GM12878 (cell line): ENCODE measurements around the gene RAC2. TPM values are rescaled to one million over a fixed set of nuclear protein-coding genes. Genes with fewer than 3 reads are reported as not detected.

Source experiments
- ATAC-seq: fragments of 200-7000 bp; cut with Tn5 transposase; 3 replicates; pipeline ENCODE4 v1.9.1; 2020; ENCODE audit warnings: mild to moderate bottlenecking, moderate library complexity
- BruUV-seq: library from RNA; stranded (reverse); fragments of 400-500 nt; replicated peaks from 2 replicates; lab custom pipeline; 2021; lab: Mats Ljungman, UMichigan
- CTCF ChIA-PET: fragments of 300-600 bp; sonication (Branson Sonifier 250); formaldehyde crosslinking; extraction: SDS; loops from one replicate; lab custom pipeline; 2021; ENCODE audit warnings: inconsistent platforms; lab: Yijun Ruan, JAX
- POLR2A ChIA-PET: fragments of 350-600 bp; formaldehyde crosslinking; extraction: SDS; loops from one replicate; lab custom pipeline; 2021; ENCODE audit warnings: inconsistent platforms; lab: Charles Lee
- RAD21 ChIA-PET: fragments of 300-600 bp; sonication (Branson Sonifier 250); formaldehyde crosslinking; loops from one replicate; lab custom pipeline; 2023; ENCODE audit warnings: antibody characterized with exemption; ENCODE audit not compliant: unreplicated experiment; lab: Charles Lee
- SMC1A ChIA-PET: fragments of 300-600 bp; sonication (Branson Sonifier 250); formaldehyde crosslinking; loops from one replicate; lab custom pipeline; 2023; ENCODE audit not compliant: unreplicated experiment, uncharacterized antibody; lab: Charles Lee
- DNase-seq: peaks from one replicate; pipeline ENCODE4 v3.0.0-alpha.2; 2011; ENCODE audit warnings: low read depth, low spot score
- FAIRE-seq: peaks from 3 replicates; lab custom pipeline; 2011; peaks lifted over from hg19 to GRCh38; lab: Jason Lieb, UNC
- H2AFZ ChIP-seq: 2 replicates; pipeline ENCODE4 v1.6.0; 2011; ENCODE audit warnings: low read depth, low read length, control low read depth; ENCODE audit not compliant: control insufficient read depth
- H3K27ac ChIP-seq: 2 replicates; pipeline ENCODE4 v1.5.1; 2011; ENCODE audit warnings: control low read depth; ENCODE audit not compliant: control insufficient read depth, insufficient read depth
- H3K27me3 ChIP-seq, 2 experiments: replicated peaks in 1 of 2; 2 replicates each; pipeline versions ENCODE4 v1.6.0 to v1.6.1; 2011; ENCODE audit warnings: low read length in 1 of 2; ENCODE audit not compliant: control insufficient read depth in 2 of 2, insufficient read depth in 2 of 2
- H3K36me3 ChIP-seq, 2 experiments: 2 replicates each; pipeline ENCODE4 v1.5.1; 2011; ENCODE audit warnings: low read length in 1 of 2; ENCODE audit not compliant: control insufficient read depth in 2 of 2, insufficient read depth in 2 of 2
- H3K4me1 ChIP-seq: 2 replicates; pipeline ENCODE4 v1.6.1; 2011; ENCODE audit warnings: mild to moderate bottlenecking, low read length, moderate library complexity, mixed read lengths; ENCODE audit not compliant: control insufficient read depth, insufficient read depth
- H3K4me2 ChIP-seq: 2 replicates; pipeline ENCODE4 v1.6.0; 2011; ENCODE audit warnings: control low read depth; ENCODE audit not compliant: control insufficient read depth, insufficient read depth
- H3K4me3 ChIP-seq: fragments of 200-600 bp; sonication (generic); 2 replicates; pipeline ENCODE4 v1.5.1; 2016
- H3K79me2 ChIP-seq: 2 replicates; pipeline ENCODE4 v1.6.0; 2011; ENCODE audit warnings: low read length; ENCODE audit not compliant: control insufficient read depth, insufficient read depth
- H3K9ac ChIP-seq: 2 replicates; pipeline ENCODE4 v1.8.0; 2011; ENCODE audit warnings: low read length, control low read depth, mixed read lengths; ENCODE audit not compliant: control insufficient read depth, insufficient read depth
- H3K9me3 ChIP-seq: replicated peaks from 3 replicates; pipeline ENCODE4 v1.5.1; 2011; ENCODE audit warnings: mild to moderate bottlenecking, low read length; ENCODE audit not compliant: control insufficient read depth, insufficient read depth
- H4K20me1 ChIP-seq: 2 replicates; pipeline ENCODE4 v1.6.0; 2011; ENCODE audit not compliant: control insufficient read depth, insufficient read depth
- ATF7 ChIP-seq: fragments of 450-650 bp; IDR thresholded peaks from 2 replicates; pipeline ENCODE4 v1.6.1; 2016; ENCODE audit warnings: low read depth, mild to moderate bottlenecking
- ESRRA ChIP-seq: IDR thresholded peaks from 2 replicates; pipeline ENCODE4 v1.6.1; 2012; ENCODE audit warnings: mild to moderate bottlenecking, low read length, improper control_type of control experiment
- HDAC6 ChIP-seq: fragments of 200-600 bp; sonication (generic); IDR thresholded peaks from one replicate; pipeline ENCODE4 v1.8.0; 2017; ENCODE audit warnings: antibody characterized with exemption; ENCODE audit not compliant: unreplicated experiment
- NR2C2 ChIP-seq: IDR thresholded peaks from 2 replicates; pipeline ENCODE4 v1.6.1; 2011; ENCODE audit warnings: borderline replicate concordance, low read depth; ENCODE audit not compliant: control insufficient read depth, insufficient read length
- NRF1 ChIP-seq: conservative IDR thresholded peaks from 2 replicates; pipeline ENCODE4 v1.6.1; 2011; ENCODE audit warnings: mild to moderate bottlenecking, low read depth, low read length, improper control_type of control experiment
- RAD51 ChIP-seq: fragments of 450-650 bp; IDR thresholded peaks from 2 replicates; pipeline ENCODE4 v1.6.1; 2016; ENCODE audit warnings: moderate library complexity, mild to moderate bottlenecking, inconsistent platforms
- SMC3 ChIP-seq: IDR thresholded peaks from 2 replicates; pipeline ENCODE4 v1.6.1; 2011; ENCODE audit warnings: low read length, improper control_type of control experiment, borderline replicate concordance
- SRF ChIP-seq, 2 experiments: IDR thresholded peaks; 2 replicates each; pipeline ENCODE4 v1.6.1; 2011; ENCODE audit warnings: low read depth in 2 of 2, low read length in 2 of 2, mild to moderate bottlenecking in 1 of 2, moderate library complexity in 1 of 2
- ZNF592 ChIP-seq: fragments of 450-650 bp; IDR thresholded peaks from 2 replicates; pipeline ENCODE4 v1.6.1; 2017; ENCODE audit warnings: mild to moderate bottlenecking, moderate library complexity
- ZZZ3 ChIP-seq: IDR thresholded peaks from 2 replicates; pipeline ENCODE4 v1.6.1; 2011; ENCODE audit warnings: low read depth; ENCODE audit not compliant: control insufficient read depth, insufficient read length
- WGBS: methylation state at CpG from one replicate; pipeline ENCODE4 v1.1.6; 2016; ENCODE audit warnings: low lambda C conversion rate; ENCODE audit not compliant: insufficient replicate concordance, insufficient coverage; ENCODE audit errors: missing lambda C conversion rate; 5-methylcytosine and 5-hydroxymethylcytosine counted together
- in situ Hi-C: fragments of 300-500 bp; cut with MboI; formaldehyde crosslinking; loops from 9 replicates; pipeline ENCODE4 v1.14.3; 2018; ENCODE audit warnings: mixed read lengths
- intact Hi-C: fragments of 100-400 bp; cut with micrococcal nuclease; formaldehyde crosslinking; loops from one replicate; pipeline ENCODE4 v1.14.2; 2022; ENCODE audit not compliant: unreplicated experiment
- polyA plus RNA-seq, 11 experiments: library from polyadenylated mRNA; depleted of rRNA in 4 of 11; unstranded in 6 of 11; stranded (reverse) in 5 of 11; fragments of >200 nt; fragmentation: Nextera tagmentation in 4 of 11; fragmentation: Illumina TruSeq in 1 of 11; extraction: Ambion mirVana in 4 of 11; extraction: Trizol in 1 of 11; gene quantifications; 1 replicate in 1 of 11; 2 replicates in 10 of 11; pipeline versions ENCODE4 v1.2.1 to v1.2.3, GENCODE V29; 2011 to 2016; ENCODE audit warnings: inconsistent platforms in 2 of 11, missing spikeins in 2 of 11, low read depth in 1 of 11
- total RNA-seq, 4 experiments: library from RNA; depleted of rRNA in 3 of 4; stranded (reverse); fragments of >200 nt in 3 of 4; fragmentation: Illumina TruSeq in 1 of 4; extraction: Trizol in 1 of 4; gene quantifications; 2 replicates each; pipeline versions ENCODE4 v1.2.1 to v1.2.3, GENCODE V29; 2013 to 2021

Gene RAC2
- total and polyA plus RNA-seq, 10 of the 15 experiments (the other 5 are each of a cell fraction or from before 2014, with no cell fraction given) = 102 to 386 (median 304) TPM

GRCh38 chr22:37289156-37289735 lies 45.2 kb upstream of the RAC2 start:
- CTCF ChIA-PET = interaction anchor here (0.9 to 1.2 kb wide), 3 partner anchors 16 to 22 kb away, joined by 3 read pairs; no protein-coding TSS in a partner anchor
- POLR2A ChIA-PET = no interaction called here
- H3K4me1 ChIP-seq = peaks cover 13% of the 10 kb centered on the region
- no peak for DNase-seq
- no peak for ATAC-seq
- TF ChIP-seq ATF7 = no peak
- TF ChIP-seq ESRRA = no peak
- no peak for TF ChIP-seq SMC3
- TF ChIP-seq RAD51 = no peak
- no peak for TF ChIP-seq SRF (IDR thresholded peaks at IDR 0.05; ENCODE audit: low read depth in 2 of 2, low read length in 2 of 2)
- no peak for TF ChIP-seq HDAC6
- TF ChIP-seq, all 136 proteins: peak for 0
- SMC1A ChIA-PET = no interaction called here
- Histone ChIP-seq H3K9ac (no peak overlapping the region), H4K20me1 (no peaks in the 10 kb centered on the region; the same call in 1 of the 2 replicates), H3K79me2 (peaks cover under 1% of the 10 kb centered on the region), H3K9me3 (no peaks in the 10 kb centered on the region; the same call in 2 of the 3 replicates), H3K4me3 (no peak overlapping the region), H2AFZ (no peak overlapping the region), H3K27me3 (no peaks in the 10 kb centered on the region), H3K4me2 (no peak overlapping the region), H3K36me3 (peaks cover 0 to 6% of the 10 kb centered on the region in 2 experiments; a peak in 3 of 4 replicates), H3K27ac (no peak overlapping the region)
- no TSS peak for BruUV-seq
- intact Hi-C loops = no loop called here
- RAD21 ChIA-PET = no interaction called here
- 63% methylated on average over 7 of the region's 7 CpGs for WGBS
- FAIRE-seq = no peak
- in situ Hi-C loops = no loop called here

- DNase-seq (no peak), FAIRE-seq (no peak), ATAC-seq (no peak)
- Histone ChIP-seq H2AFZ (no peak overlapping the region), H4K20me1 (no peaks in the 10 kb centered on the region; the same call in 1 of the 2 replicates), H3K27me3 (no peaks in the 10 kb centered on the region), H3K4me2 (no peak overlapping the region; the same call in 1 of the 2 replicates), H3K9ac (no peak overlapping the region), H3K4me1 (peaks cover 21% of the 10 kb centered on the region), H3K79me2 (peaks cover 7% of the 10 kb centered on the region), H3K36me3 (peaks cover 0 to 6% of the 10 kb centered on the region in 2 experiments; a peak in 3 of 4 replicates), H3K27ac (no peak overlapping the region), H3K4me3 (no peak overlapping the region), H3K9me3 (no peaks in the 10 kb centered on the region; the same call in 2 of the 3 replicates)
- ChIA-PET RAD21 (no interaction called here), POLR2A (no interaction called here), SMC1A (no interaction called here), CTCF (interaction anchor here (1.0 kb wide), 1 partner anchor 21 kb away, joined by 3 read pairs; no protein-coding TSS in a partner anchor)
- in situ Hi-C loops (no loop called here), intact Hi-C loops (no loop called here)
- BruUV-seq = no TSS peak
- WGBS = 90% methylated on average over 7 of the region's 7 CpGs
- TF ChIP-seq ZNF592 = no peak
- no peak for TF ChIP-seq ZZZ3
- TF ChIP-seq NRF1 = no peak
- TF ChIP-seq NR2C2 = no peak
Measured at GRCh38 chr22:37288521-37288920, 44.5 kb upstream of the RAC2 start.
